Neuronal stem cell (in vitro differentiated cells): ENCODE data around the gene EFS.
A peak's percentile ranks its signal among the peaks of the same experiment; 100 is the strongest.
"Not testable (repeated sequence)": the region's sequence is repeated elsewhere in the genome, so short reads cannot be mapped to it uniquely, and the experiment has no call there.

ENCODE experiments used
- DNase-seq: peaks from one replicate; pipeline ENCODE4 v3.0.0-alpha.2; 2013; ENCODE audit warnings: low spot score
- H2AFZ ChIP-seq: one replicate; pipeline ENCODE4 v1.6.1; 2013; ENCODE audit warnings: mild to moderate bottlenecking, low read length, inconsistent platforms
- H2AK5ac ChIP-seq: 2 replicates; pipeline ENCODE4 v1.6.1; 2013; ENCODE audit warnings: low read depth, mild to moderate bottlenecking, inconsistent platforms, low read length, moderate library complexity, mixed read lengths
- H2BK120ac ChIP-seq: 2 replicates; pipeline ENCODE4 v1.6.1; 2013; ENCODE audit warnings: low read depth, mild to moderate bottlenecking, inconsistent platforms, low read length, moderate library complexity, mixed read lengths
- H2BK12ac ChIP-seq: one replicate; pipeline ENCODE4 v1.6.1; 2013; ENCODE audit warnings: low read length, inconsistent platforms
- H2BK15ac ChIP-seq: 2 replicates; pipeline ENCODE4 v1.6.1; 2013; ENCODE audit warnings: mild to moderate bottlenecking, low read length, inconsistent platforms, mixed read lengths
- H2BK5ac ChIP-seq: one replicate; pipeline ENCODE4 v1.6.1; 2013; ENCODE audit warnings: inconsistent platforms, mild to moderate bottlenecking, low read length, moderate library complexity
- H3K14ac ChIP-seq: one replicate; pipeline ENCODE4 v1.6.1; 2013; ENCODE audit warnings: low read length, inconsistent platforms
- H3K18ac ChIP-seq: 2 replicates; pipeline ENCODE4 v1.6.1; 2013; ENCODE audit warnings: low read length, inconsistent platforms
- H3K23ac ChIP-seq: 2 replicates; pipeline ENCODE4 v1.6.1; 2013; ENCODE audit warnings: low read depth, mild to moderate bottlenecking, mixed read lengths, low read length, inconsistent platforms; ENCODE audit not compliant: poor library complexity
- H3K27ac ChIP-seq: replicated peaks from 3 replicates; pipeline ENCODE4 v1.5.1; 2013; ENCODE audit warnings: low read length, inconsistent platforms
- H3K27me3 ChIP-seq, 3 experiments: 2 replicates each; pipeline ENCODE4 v1.6.1; 2013; ENCODE audit warnings: low read length in 3 of 3, mild to moderate bottlenecking in 2 of 3, inconsistent platforms in 1 of 3, low read depth in 1 of 3, mixed read lengths in 1 of 3, moderate library complexity in 1 of 3; ENCODE audit not compliant: control insufficient read depth in 3 of 3, insufficient read depth in 3 of 3
- H3K36me3 ChIP-seq, 2 donors: replicated peaks in 1 of 2; 2 replicates each; pipeline ENCODE4 v1.6.1; 2013; ENCODE audit warnings: low read length in 2 of 2; ENCODE audit not compliant: control insufficient read depth in 2 of 2, insufficient read depth in 2 of 2
- H3K4ac ChIP-seq: 2 replicates; pipeline ENCODE4 v1.6.1; 2013; ENCODE audit warnings: inconsistent platforms, mild to moderate bottlenecking, low read length, moderate library complexity
- H3K4me1 ChIP-seq, 2 donors: 1 replicate in 1 of 2; 2 replicates in 1 of 2; pipeline ENCODE4 v1.6.1; 2013; ENCODE audit warnings: low read length in 2 of 2, low read depth in 1 of 2; ENCODE audit not compliant: control insufficient read depth in 2 of 2, insufficient read depth in 1 of 2
- H3K4me2 ChIP-seq: one replicate; pipeline ENCODE4 v1.6.1; 2013; ENCODE audit warnings: mild to moderate bottlenecking, low read length, inconsistent platforms; ENCODE audit not compliant: insufficient read depth, poor library complexity, severe bottlenecking
- H3K4me3 ChIP-seq, 2 donors: 2 replicates each; pipeline ENCODE4 v1.5.1; 2013; ENCODE audit warnings: low read length in 2 of 2, mild to moderate bottlenecking in 2 of 2, inconsistent platforms in 1 of 2, moderate library complexity in 1 of 2
- H3K79me1 ChIP-seq: one replicate; pipeline ENCODE4 v1.6.1; 2013; ENCODE audit warnings: low read depth, mild to moderate bottlenecking, inconsistent platforms, low read length, moderate library complexity
- H3K9ac ChIP-seq: one replicate; pipeline ENCODE4 v1.6.1; 2013; ENCODE audit warnings: mild to moderate bottlenecking, low read depth, low read length, inconsistent platforms; ENCODE audit not compliant: poor library complexity
- H3K9me3 ChIP-seq, 2 donors: replicated peaks in 1 of 2; 2 replicates each; pipeline versions ENCODE3 to v1.6.1; 2013; ENCODE audit warnings: low read length in 2 of 2, mild to moderate bottlenecking in 2 of 2, inconsistent platforms in 1 of 2, low read depth in 1 of 2, mixed read lengths in 1 of 2, moderate library complexity in 1 of 2; ENCODE audit not compliant: control insufficient read depth in 2 of 2, insufficient read depth in 1 of 2
- H4K8ac ChIP-seq: one replicate; pipeline ENCODE4 v1.6.1; 2013; ENCODE audit warnings: low read depth, mild to moderate bottlenecking, inconsistent platforms, low read length, moderate library complexity
- H4K91ac ChIP-seq: one replicate; pipeline ENCODE4 v1.6.1; 2013; ENCODE audit warnings: low read length, low read depth, mild to moderate bottlenecking, inconsistent platforms; ENCODE audit not compliant: poor library complexity
- WGBS, 2 donors: extraction: QIAGEN DNeasy Blood & Tissue Kit; methylation state at CpG; one replicate each; pipeline ENCODE4 v1.1.7; 2013; ENCODE audit warnings: missing lambda C conversion rate in 2 of 2, mixed read lengths in 1 of 2; ENCODE audit not compliant: insufficient read length in 2 of 2, insufficient replicate concordance in 1 of 2; ENCODE audit errors: extremely low coverage in 2 of 2; 5-methylcytosine and 5-hydroxymethylcytosine counted together

EFS gene

DNA sequence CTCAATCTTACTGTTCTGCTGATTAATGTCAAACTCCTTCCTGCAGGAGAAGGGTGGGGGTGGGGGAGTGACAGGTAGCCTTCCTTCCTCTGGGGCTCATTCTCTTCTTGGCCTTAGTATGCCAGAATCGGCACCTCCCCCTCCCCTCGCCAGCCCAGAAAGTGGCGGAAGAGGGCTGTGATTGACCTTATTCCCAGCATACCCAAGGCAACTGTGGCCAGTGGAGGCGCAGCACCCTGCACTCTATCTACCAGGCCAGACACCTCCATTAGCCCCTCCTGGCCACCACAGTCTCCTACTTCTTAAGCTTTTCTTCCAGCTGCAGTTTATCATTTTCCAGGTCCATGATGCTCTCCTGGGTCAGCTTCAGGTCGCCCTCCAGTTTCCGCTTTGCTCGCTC, 27.6 kb upstream of the EFS start:
- Histone ChIP-seq H3K9ac (no peak overlapping the region), H3K4me3 (no peak overlapping the region), H3K4me2 (no peak overlapping the region), H3K4me1 (no peaks in the 10 kb centered on the region), H3K9me3 (no peaks in the 10 kb centered on the region), H4K91ac (no peak overlapping the region), H3K27ac (no peak overlapping the region), H2BK120ac (no peak overlapping the region), H2AFZ (no peak overlapping the region), H2AK5ac (no peak overlapping the region), H2BK15ac (no peak overlapping the region), H3K79me1 (no peaks in the 10 kb centered on the region), H3K23ac (no peak overlapping the region), H3K36me3 (no peaks in the 10 kb centered on the region), H2BK12ac (no peak overlapping the region), H2BK5ac (no peak overlapping the region), H3K27me3 (peaks cover 0 to 25% (median 0%) of the 10 kb centered on the region in 3 experiments), H3K18ac (no peak overlapping the region), H4K8ac (no peak overlapping the region), H3K4ac (no peak overlapping the region), H3K14ac (no peak overlapping the region)
- no peak for DNase-seq
- WGBS, 2 donors = no CpG with 5 or more reads among the region's 7 CpGs

DNA sequence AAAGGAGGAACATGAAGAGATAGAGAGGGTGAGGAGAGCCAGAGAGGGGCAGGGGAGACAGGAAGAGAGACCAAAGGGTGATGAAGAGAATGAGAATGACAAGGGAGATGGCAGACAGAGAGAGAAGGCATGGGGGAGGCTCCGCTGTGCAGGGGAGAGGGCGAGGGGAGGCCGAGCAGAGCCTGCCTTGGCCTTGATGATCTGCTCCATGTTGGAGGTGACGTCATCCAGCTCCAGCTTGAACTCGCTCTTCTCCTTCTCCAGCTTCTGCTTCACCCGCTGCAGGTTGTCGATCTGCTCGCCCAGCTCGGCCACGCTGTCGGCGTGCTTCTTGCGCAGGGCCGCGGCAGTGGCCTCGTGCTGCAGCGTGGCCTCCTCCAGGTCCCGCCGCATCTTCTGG, 24.9 kb upstream of the EFS start:
- not testable (repeated sequence) for H4K91ac ChIP-seq, H2AK5ac ChIP-seq, H3K4ac ChIP-seq, H3K9me3 ChIP-seq, H2BK12ac ChIP-seq, H3K18ac ChIP-seq, H3K4me2 ChIP-seq, H3K79me1 ChIP-seq, H3K4me1 ChIP-seq, H2BK15ac ChIP-seq, H3K14ac ChIP-seq, H3K4me3 ChIP-seq, H3K9ac ChIP-seq, H3K23ac ChIP-seq, DNase-seq, H2BK120ac ChIP-seq, H2BK5ac ChIP-seq, H2AFZ ChIP-seq, H4K8ac ChIP-seq, H3K27ac ChIP-seq, H3K36me3 ChIP-seq
- peaks cover 0 to 29% (median 0%) of the 10 kb centered on the region in 3 experiments for H3K27me3 ChIP-seq
- no CpG with 5 or more reads among the region's 19 CpGs for WGBS, 2 donors

DNA sequence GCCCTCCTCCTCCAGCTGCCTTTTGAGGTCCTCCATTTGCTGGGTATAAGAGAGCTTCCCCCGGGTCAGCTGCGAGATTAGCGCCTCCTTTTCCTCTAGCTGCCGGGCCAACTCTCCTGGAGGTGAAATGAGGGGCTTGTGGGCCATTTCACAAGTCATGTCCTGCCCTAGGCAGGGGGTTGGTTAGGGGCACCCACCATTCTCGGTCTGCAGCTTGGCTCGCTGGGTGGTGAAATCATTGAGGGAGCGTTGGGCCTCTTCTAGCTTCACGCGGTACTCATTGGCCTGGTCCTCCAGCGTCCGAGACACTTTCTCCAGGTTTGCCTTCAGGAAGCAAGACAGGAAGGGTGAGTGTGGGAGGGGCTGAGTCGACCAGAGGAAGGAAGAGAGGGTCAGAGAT, 24.4 kb upstream of the EFS start:
- H3K9ac ChIP-seq = no peak overlapping the region
- H3K4me2 ChIP-seq = no peak overlapping the region
- H2AFZ ChIP-seq = no peak overlapping the region
- H2BK15ac ChIP-seq = no peak overlapping the region
- H3K4ac ChIP-seq = no peak overlapping the region
- no peak overlapping the region for H3K18ac ChIP-seq
- no peak overlapping the region for H3K4me3 ChIP-seq
- no peak overlapping the region for H4K8ac ChIP-seq
- H2BK5ac ChIP-seq = no peak overlapping the region
- DNase-seq = no peak
- H3K23ac ChIP-seq = no peak overlapping the region
- no peaks in the 10 kb centered on the region for H3K9me3 ChIP-seq
- H4K91ac ChIP-seq = no peak overlapping the region
- H3K79me1 ChIP-seq = no peaks in the 10 kb centered on the region
- no peak overlapping the region for H2BK120ac ChIP-seq
- no CpG with 5 or more reads among the region's 12 CpGs for WGBS, 2 donors
- no peak overlapping the region for H3K27ac ChIP-seq
- no peak overlapping the region for H2AK5ac ChIP-seq
- H3K27me3 ChIP-seq = peaks cover 0 to 34% (median 0%) of the 10 kb centered on the region in 3 experiments
- H3K14ac ChIP-seq = peak overlapping the region; percentile 85
- no peaks in the 10 kb centered on the region for H3K36me3 ChIP-seq
- no peak overlapping the region for H2BK12ac ChIP-seq
- no peaks in the 10 kb centered on the region for H3K4me1 ChIP-seq

DNA sequence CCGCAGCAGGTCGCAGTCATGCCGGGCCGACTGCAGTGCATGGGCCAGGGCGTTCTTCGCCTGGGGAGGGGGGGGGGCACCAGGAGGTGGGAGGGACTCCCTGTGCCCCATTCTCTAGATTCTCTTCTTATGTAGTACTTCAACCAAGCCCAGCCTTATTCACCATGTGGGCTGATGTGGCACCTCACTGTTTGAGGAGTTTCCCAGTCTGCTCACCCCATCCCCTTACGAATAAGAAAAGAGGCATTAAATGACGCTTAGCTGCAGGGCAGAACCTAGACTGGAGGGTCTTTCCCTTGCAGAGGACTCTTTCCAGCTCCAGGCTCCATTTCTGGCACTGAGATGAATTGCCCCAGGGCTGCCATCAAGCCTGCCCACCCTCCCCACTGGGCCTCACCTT, 24.0 kb upstream of the EFS start:
- no peak overlapping the region for H2BK5ac ChIP-seq
- no peak overlapping the region for H2AFZ ChIP-seq
- no peaks in the 10 kb centered on the region for H3K9me3 ChIP-seq
- no peak overlapping the region for H2BK15ac ChIP-seq
- H3K9ac ChIP-seq = no peak overlapping the region
- H3K14ac ChIP-seq = no peak overlapping the region
- peaks cover 0 to 36% (median 0%) of the 10 kb centered on the region in 3 experiments for H3K27me3 ChIP-seq
- no CpG with 5 or more reads among the region's 8 CpGs for WGBS, 2 donors
- H3K4ac ChIP-seq = no peak overlapping the region
- H3K4me1 ChIP-seq = no peaks in the 10 kb centered on the region
- H3K4me2 ChIP-seq = no peak overlapping the region
- H3K23ac ChIP-seq = no peak overlapping the region
- H2BK120ac ChIP-seq = no peak overlapping the region
- peak overlapping the region; percentile 50 for H2AK5ac ChIP-seq
- DNase-seq = no peak
- no peak overlapping the region for H2BK12ac ChIP-seq
- no peak overlapping the region for H4K8ac ChIP-seq
- no peaks in the 10 kb centered on the region for H3K79me1 ChIP-seq
- H3K18ac ChIP-seq = no peak overlapping the region
- no peaks in the 10 kb centered on the region for H3K36me3 ChIP-seq
- no peak overlapping the region for H3K27ac ChIP-seq
- no peak overlapping the region for H4K91ac ChIP-seq
- H3K4me3 ChIP-seq = no peak overlapping the region
